ENCODE measurements around the gene PDLIM5.

GRCh38 chr4:94479358-94480141, 27.8 kb downstream of the PDLIM5 start:
- no peak for TF ChIP-seq ZFP30 (CRISPR knock-in tag; IDR thresholded peaks at IDR 0.05)
- no peak for TF ChIP-seq TSHZ2 (CRISPR knock-in tag; IDR thresholded peaks at IDR 0.05)
- TF ChIP-seq ARNTL (CRISPR knock-in tag; IDR thresholded peaks at IDR 0.05; ENCODE audit: borderline replicate concordance, low read depth), result no peak
- TF ChIP-seq PATZ1 (CRISPR knock-in tag; IDR thresholded peaks at IDR 0.05; ENCODE audit: borderline replicate concordance), result no peak
- TF ChIP-seq BACH2 (CRISPR knock-in tag; IDR thresholded peaks at IDR 0.05; ENCODE audit: borderline replicate concordance), result no peak

Data from SK-N-SH treated with all-trans-retinoic acid at 6 μM for 48 hours (cell line).